SJCRH30 (cell line): ENCODE data around the gene EPHX1. TPM values are rescaled to one million over a fixed set of nuclear protein-coding genes. Genes with fewer than 3 reads are reported as not detected.
"Not testable (repeated sequence)": the region's sequence is repeated elsewhere in the genome, so short reads cannot be mapped to it uniquely, and the experiment has no call there.

Experiments
- DNase-seq, 2 experiments: peaks; one replicate each; pipeline ENCODE4 v3.0.0-alpha.2; 2015 to 2020
- H3K27ac ChIP-seq: fragments of 250-450 bp; sonication (Bioruptor Pico); 2 replicates; pipeline ENCODE4 v1.5.1; 2020; ENCODE audit warnings: mild to moderate bottlenecking, moderate library complexity
- H3K27me3 ChIP-seq: fragments of 250-450 bp; sonication (Bioruptor Pico); 2 replicates; pipeline ENCODE4 v1.5.1; 2020; ENCODE audit warnings: mild to moderate bottlenecking, moderate library complexity
- H3K36me3 ChIP-seq: fragments of 250-450 bp; sonication (Bioruptor Pico); 2 replicates; pipeline ENCODE4 v1.5.1; 2020; ENCODE audit warnings: mild to moderate bottlenecking, moderate library complexity
- H3K4me1 ChIP-seq: fragments of 250-450 bp; sonication (Bioruptor Pico); 2 replicates; pipeline ENCODE4 v1.5.1; 2020; ENCODE audit warnings: mild to moderate bottlenecking, moderate library complexity
- H3K4me3 ChIP-seq: fragments of 250-450 bp; sonication (Bioruptor Pico); 2 replicates; pipeline ENCODE4 v1.5.1; 2020; ENCODE audit warnings: mild to moderate bottlenecking, moderate library complexity
- H3K9me3 ChIP-seq: fragments of 250-450 bp; sonication (Bioruptor Pico); replicated peaks from 2 replicates; pipeline ENCODE4 v1.5.1; 2020; ENCODE audit warnings: mild to moderate bottlenecking, moderate library complexity
- total RNA-seq: library from RNA; depleted of rRNA; stranded (reverse); fragments of >200 nt; shearing (Covaris generic); gene quantifications from 2 replicates; pipeline ENCODE4 v1.2.3, GENCODE V29; 2014; rRNA removed

Gene EPHX1
- 6.3 and 7.2 TPM in 2 replicates for total RNA-seq

GRCh38 chr1:225809842-225810578 lies at the start of gene EPHX1:
EPHX1 (plus strand) TSS chr1:225810124; CDS start chr1:225828730, 18,606 bp downstream.
- H3K36me3 ChIP-seq, result 0 out of 2 replicates have a peak, but pooled peaks cover 3% of the 10 kb centered on the region

DNA sequence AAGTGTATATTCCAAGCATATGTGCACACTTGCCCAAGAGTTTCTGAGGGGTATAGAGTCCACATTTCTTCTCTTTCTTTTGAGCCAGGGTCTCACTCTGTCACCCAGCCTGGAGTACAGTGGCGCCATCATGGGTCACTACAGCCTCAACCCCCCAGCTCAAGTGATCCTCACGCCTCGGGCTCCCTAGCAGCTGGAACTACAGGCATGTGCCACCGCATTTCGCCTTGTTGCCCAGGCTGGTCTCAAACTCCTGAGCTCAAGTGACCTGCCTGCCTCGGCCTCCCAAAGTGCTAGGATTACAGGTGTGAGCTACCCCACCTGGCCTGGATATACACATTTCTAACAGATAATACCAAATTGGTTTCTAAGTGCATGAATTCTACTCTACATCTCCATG lies 49.4 kb upstream of the EPHX1 start:
- Histone ChIP-seq H3K4me3 (no peak overlapping the region), H3K9me3 (no peaks in the 10 kb centered on the region), H3K4me1 (peaks cover 36% of the 10 kb centered on the region), H3K27ac (no peak overlapping the region), H3K36me3 (no peaks in the 10 kb centered on the region), H3K27me3 (no peaks in the 10 kb centered on the region)
- DNase-seq, result no peak

More at GRCh38 chr1:225809842-225810578, at the start of gene EPHX1:
- H3K27ac ChIP-seq, result peak within 1 kb of the TSS; percentile 19; the same call in 1 of the 2 replicates
- DNase-seq, result peak; percentile 92 to 94
- H3K4me3 ChIP-seq, result peak within 1 kb of the TSS; percentile 74
- no peaks in the 10 kb centered on the region for H3K9me3 ChIP-seq
- H3K27me3 ChIP-seq, result no peaks in the 10 kb centered on the region
- H3K4me1 ChIP-seq, result no peaks in the 10 kb centered on the region

- peak overlapping the region; percentile 77; the same call in 1 of the 2 replicates for H3K27ac ChIP-seq
- H3K36me3 ChIP-seq, H3K9me3 ChIP-seq, DNase-seq, H3K27me3 ChIP-seq, H3K4me3 ChIP-seq: not testable (repeated sequence)
- peaks cover 31% of the 10 kb centered on the region for H3K4me1 ChIP-seq
Measured at GRCh38 chr1:225761395-225761794, 48.5 kb upstream of the EPHX1 start.

DNA sequence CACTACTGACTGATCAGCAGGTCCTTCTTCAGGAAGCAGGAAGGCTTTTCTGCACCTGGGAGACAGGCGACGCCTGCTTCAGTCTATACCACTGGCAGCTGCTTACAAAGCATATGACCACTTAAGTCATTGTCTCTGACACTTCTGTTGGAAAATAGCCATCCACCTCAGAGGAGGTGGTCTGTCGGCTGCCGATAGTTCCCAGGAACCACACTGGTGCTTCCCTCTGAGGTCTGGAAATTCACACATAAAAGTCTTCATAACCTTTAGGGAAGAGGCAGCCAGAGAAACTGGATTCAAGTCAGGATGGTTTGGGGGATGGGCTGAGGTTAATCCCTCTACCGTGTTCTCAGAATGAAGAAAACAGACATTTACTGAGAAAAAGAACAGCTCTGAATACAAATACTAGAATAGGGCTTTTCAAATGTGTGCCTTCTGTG lies 47.9 kb upstream of the EPHX1 start:
- no peaks in the 10 kb centered on the region for H3K36me3 ChIP-seq
- peaks cover 36% of the 10 kb centered on the region for H3K4me1 ChIP-seq
- DNase-seq, result peak; percentile 40 to 58
- H3K4me3 ChIP-seq, result peak overlapping the region; percentile 6; the same call in 1 of the 2 replicates
- no peaks in the 10 kb centered on the region for H3K27me3 ChIP-seq
- no peaks in the 10 kb centered on the region for H3K9me3 ChIP-seq
- H3K27ac ChIP-seq, result peak overlapping the region; percentile 77

GRCh38 chr1:225762444-225762843 lies 47.5 kb upstream of the EPHX1 start:
- H3K27me3 ChIP-seq, result no peaks in the 10 kb centered on the region
- peaks cover 40% of the 10 kb centered on the region for H3K4me1 ChIP-seq
- H3K36me3 ChIP-seq, result no peaks in the 10 kb centered on the region
- H3K27ac ChIP-seq, result peak overlapping the region; percentile 77
- DNase-seq, result peak; percentile 39 to 43
- H3K4me3 ChIP-seq, result peak overlapping the region; percentile 6; the same call in 1 of the 2 replicates
- no peaks in the 10 kb centered on the region for H3K9me3 ChIP-seq

- peak; percentile 39 to 67 for DNase-seq
- Histone ChIP-seq H3K9me3 (no peaks in the 10 kb centered on the region), H3K36me3 (no peaks in the 10 kb centered on the region), H3K4me1 (peaks cover 55% of the 10 kb centered on the region), H3K4me3 (no peak overlapping the region), H3K27ac (peak overlapping the region; percentile 24), H3K27me3 (no peaks in the 10 kb centered on the region)
Measured at GRCh38 chr1:225763716-225764548, 46.0 kb upstream of the EPHX1 start.

- Histone ChIP-seq H3K4me3 (peak overlapping the region; percentile 7), H3K36me3 (no peaks in the 10 kb centered on the region), H3K27ac (peak overlapping the region; percentile 92), H3K4me1 (peaks cover 73% of the 10 kb centered on the region), H3K27me3 (no peaks in the 10 kb centered on the region), H3K9me3 (no peaks in the 10 kb centered on the region)
- DNase-seq, result no peak
Measured at GRCh38 chr1:225765982-225766674, 43.8 kb upstream of the EPHX1 start.

GRCh38 chr1:225766967-225767633 lies 42.8 kb upstream of the EPHX1 start:
- Histone ChIP-seq H3K9me3 (no peaks in the 10 kb centered on the region), H3K4me3 (peak overlapping the region; percentile 7), H3K4me1 (peaks cover 77% of the 10 kb centered on the region), H3K36me3 (no peaks in the 10 kb centered on the region), H3K27me3 (no peaks in the 10 kb centered on the region), H3K27ac (peak overlapping the region; percentile 92)
- peak; percentile 84 to 88 for DNase-seq

DNA sequence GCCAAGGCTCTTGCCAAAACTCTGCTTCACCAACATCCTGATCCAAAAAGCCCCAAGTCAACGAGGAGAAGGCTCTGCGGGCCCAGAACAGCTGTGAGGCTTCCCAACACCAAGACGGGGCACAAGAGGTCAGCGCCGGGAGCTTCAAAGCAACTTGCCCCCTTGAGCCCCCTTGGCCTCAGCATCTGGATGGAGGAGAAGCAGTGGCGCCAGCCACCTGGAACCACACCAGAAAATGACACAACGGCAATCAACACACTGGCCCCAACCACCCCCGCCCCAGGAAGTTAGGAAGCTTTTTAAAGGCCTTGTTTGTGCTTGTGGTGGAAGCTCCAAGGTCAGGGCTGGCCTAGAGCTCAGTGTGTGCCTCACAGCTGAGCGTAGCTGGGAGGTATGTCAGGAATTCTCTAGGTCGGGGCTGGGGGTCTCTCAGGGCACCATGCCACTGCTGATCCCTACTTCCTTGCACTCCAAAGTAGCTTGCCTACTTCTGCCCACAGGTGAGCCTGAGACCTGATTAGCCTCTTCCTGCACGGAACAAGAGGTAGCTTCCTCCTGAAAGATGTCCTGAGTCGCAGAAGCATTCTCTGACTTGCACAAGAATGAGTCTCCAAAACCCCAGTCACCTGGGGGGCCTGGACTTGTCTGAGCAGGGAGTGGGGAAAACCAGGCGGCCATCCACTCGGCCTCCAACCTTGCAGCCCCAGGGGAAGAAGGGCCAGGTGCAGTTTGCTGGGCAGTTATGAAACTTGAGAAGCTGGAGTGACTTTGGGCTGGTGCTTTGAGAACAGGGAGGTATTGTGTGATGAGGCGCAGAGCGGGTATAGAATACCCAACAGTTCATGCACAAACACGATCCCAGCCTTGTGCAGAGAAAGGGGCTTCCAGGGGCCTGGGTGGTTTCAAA lies 42.0 kb upstream of the EPHX1 start:
- peak; percentile 93 to 95 for DNase-seq
- Histone ChIP-seq H3K27me3 (no peaks in the 10 kb centered on the region), H3K4me3 (no peak overlapping the region), H3K27ac (peak overlapping the region; percentile 92), H3K36me3 (no peaks in the 10 kb centered on the region), H3K9me3 (no peaks in the 10 kb centered on the region), H3K4me1 (peaks cover 75% of the 10 kb centered on the region)

- H3K36me3 ChIP-seq, result no peaks in the 10 kb centered on the region
- peaks cover 69% of the 10 kb centered on the region for H3K4me1 ChIP-seq
- H3K4me3 ChIP-seq, result no peak overlapping the region
- H3K9me3 ChIP-seq, result no peaks in the 10 kb centered on the region
- DNase-seq, result peak; percentile 56 to 81
- H3K27me3 ChIP-seq, result no peaks in the 10 kb centered on the region
- H3K27ac ChIP-seq, result peak overlapping the region; percentile 92
Measured at GRCh38 chr1:225768662-225769426, 41.1 kb upstream of the EPHX1 start.

DNA sequence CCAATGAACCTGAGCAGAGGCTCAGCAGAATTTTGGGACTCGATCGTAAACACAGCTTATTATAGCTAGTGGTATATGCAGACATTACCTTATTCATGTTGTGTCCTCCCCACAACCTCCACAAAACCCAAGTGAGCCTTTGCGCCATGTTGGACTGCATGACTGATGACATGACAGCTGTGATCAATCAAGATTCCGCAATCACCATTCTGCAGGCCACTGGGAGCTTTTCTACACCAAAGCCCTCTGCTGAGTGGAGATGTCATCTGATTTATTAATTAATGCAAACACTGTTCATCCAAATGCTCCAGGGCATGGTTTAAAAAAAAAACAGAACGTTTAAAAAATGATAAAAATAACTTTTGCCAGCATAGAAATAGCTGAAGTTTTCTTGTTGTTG lies 40.2 kb upstream of the EPHX1 start:
- H3K27me3 ChIP-seq, result no peaks in the 10 kb centered on the region
- peak overlapping the region; percentile 92; the same call in 1 of the 2 replicates for H3K27ac ChIP-seq
- no peaks in the 10 kb centered on the region for H3K36me3 ChIP-seq
- no peaks in the 10 kb centered on the region for H3K9me3 ChIP-seq
- peak in 1 of 2 experiments; percentile 39 for DNase-seq
- H3K4me1 ChIP-seq, result peaks cover 70% of the 10 kb centered on the region
- no peak overlapping the region for H3K4me3 ChIP-seq

GRCh38 chr1:225770561-225771248 lies 39.2 kb upstream of the EPHX1 start:
- H3K9me3 ChIP-seq, result no peaks in the 10 kb centered on the region
- no peaks in the 10 kb centered on the region for H3K27me3 ChIP-seq
- H3K4me1 ChIP-seq, result peaks cover 70% of the 10 kb centered on the region
- 0 out of 2 replicates have a peak overlapping the region, but pooled peaks have one; percentile 8 for H3K4me3 ChIP-seq
- H3K27ac ChIP-seq, result peak overlapping the region; percentile 46
- no peaks in the 10 kb centered on the region for H3K36me3 ChIP-seq
- peak; percentile 65 to 86 for DNase-seq
